Parathyroid adenoma (tissue), 2 donors: ENCODE results near the gene COPS6.

Source experiments
- H2AFZ ChIP-seq: fragments of 300-600 bp; sonication (generic); one replicate; pipeline ENCODE4 v1.7.0; 2017; ENCODE audit warnings: antibody characterized with exemption, mild to moderate bottlenecking
- H3K27ac ChIP-seq: fragments of 300-600 bp; sonication (generic); one replicate; pipeline ENCODE4 v1.7.0; 2017
- H3K27me3 ChIP-seq: fragments of 300-600 bp; sonication (generic); one replicate; pipeline ENCODE4 v1.7.0; 2017; ENCODE audit warnings: low read length; ENCODE audit not compliant: control insufficient read depth, insufficient read depth
- H3K36me3 ChIP-seq: fragments of 300-600 bp; sonication (generic); one replicate; pipeline ENCODE4 v1.7.0; 2017; ENCODE audit warnings: low read length; ENCODE audit not compliant: control insufficient read depth, insufficient read depth
- H3K4me1 ChIP-seq: fragments of 300-600 bp; sonication (generic); one replicate; pipeline ENCODE4 v1.7.0; 2017; ENCODE audit warnings: control low read depth
- H3K4me2 ChIP-seq: fragments of 300-600 bp; sonication (generic); one replicate; pipeline ENCODE4 v1.7.0; 2017; ENCODE audit warnings: low read length
- H3K4me3 ChIP-seq: fragments of 300-600 bp; sonication (generic); one replicate; pipeline ENCODE4 v1.7.0; 2017; ENCODE audit warnings: low read depth, low read length
- H3K79me2 ChIP-seq: fragments of 300-600 bp; sonication (generic); one replicate; pipeline ENCODE4 v1.7.0; 2017; ENCODE audit warnings: control low read depth
- H3K9ac ChIP-seq: fragments of 300-600 bp; sonication (generic); one replicate; pipeline ENCODE4 v1.7.0; 2017; ENCODE audit warnings: mild to moderate bottlenecking
- H3K9me3 ChIP-seq: fragments of 300-600 bp; sonication (generic); one replicate; pipeline ENCODE4 v1.7.0; 2017; ENCODE audit warnings: low read length; ENCODE audit not compliant: control insufficient read depth
- TF ChIP-seq, protein P1 (sequence below): fragments of 300-600 bp; sonication (generic); IDR thresholded peaks from one replicate; pipeline ENCODE4 v1.7.0; 2017; ENCODE audit warnings: antibody characterized with exemption, mild to moderate bottlenecking
- donor health status: primary hyperparathyroidism.

COPS6 gene

DNA sequence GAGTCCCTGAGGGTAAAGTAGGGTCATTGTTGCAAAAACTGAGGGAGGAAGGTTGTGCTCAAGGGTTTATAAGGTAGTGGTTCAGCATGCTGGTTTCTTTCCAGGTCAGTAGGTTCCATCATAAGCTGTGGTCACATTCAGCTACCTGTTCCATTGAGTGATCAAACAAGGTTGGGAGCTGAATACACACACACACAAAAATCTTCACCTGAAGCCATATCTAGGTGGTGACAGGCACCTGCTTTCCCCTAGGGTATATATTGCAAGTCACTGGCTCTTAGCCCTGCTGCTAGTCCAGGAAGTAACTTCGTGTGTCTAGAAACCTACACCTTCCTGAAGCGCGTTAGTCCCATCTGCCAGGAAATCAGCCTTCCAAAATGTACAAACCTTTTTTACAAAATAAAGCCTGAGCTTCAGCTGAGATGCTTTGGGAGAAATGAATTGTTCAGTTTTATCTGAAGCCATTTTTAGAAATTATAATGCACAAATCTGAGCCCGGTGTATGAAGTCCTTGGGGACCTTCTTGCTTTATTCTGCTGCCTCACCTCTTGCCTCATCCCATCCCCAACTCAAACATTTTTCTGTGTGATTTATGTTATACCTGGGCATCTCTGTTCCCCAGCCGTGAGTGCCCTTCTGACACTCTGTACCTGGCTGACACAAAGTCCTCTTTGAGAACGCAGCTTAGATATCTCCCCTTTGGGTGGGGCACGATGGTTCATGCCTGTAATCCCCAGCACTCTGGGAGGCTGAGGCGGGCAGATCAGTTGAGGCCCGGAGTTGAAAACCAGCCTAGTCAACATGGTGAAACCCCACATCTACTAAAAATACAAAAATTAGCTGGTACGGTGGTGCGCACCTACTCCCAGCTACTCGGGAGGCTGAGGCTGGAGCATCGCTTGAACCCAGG, 49.3 kb downstream of the COPS6 start:
- H3K9ac ChIP-seq = no peak overlapping the region

DNA sequence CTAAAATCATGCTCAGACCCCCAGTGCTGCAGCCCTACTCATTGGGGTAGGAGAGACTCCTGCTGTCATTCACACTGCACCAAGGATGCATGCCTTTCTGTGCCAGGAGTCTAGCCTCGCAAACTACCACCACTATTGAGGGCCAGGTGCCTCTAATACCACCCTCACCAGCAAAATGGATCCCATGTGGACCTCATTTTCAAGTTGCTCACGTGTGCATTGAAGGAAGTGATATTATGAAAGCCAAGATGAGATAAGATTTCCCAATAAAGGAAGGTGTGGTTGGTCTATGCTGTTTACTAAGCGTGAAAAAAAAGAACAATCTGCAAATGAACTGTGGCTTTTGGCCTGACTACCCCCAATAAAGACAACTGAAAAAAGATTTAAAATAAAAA, 52.8 kb downstream of the COPS6 start:
- no peak overlapping the region for H3K9ac ChIP-seq
- H3K9me3 ChIP-seq = no peaks in the 10 kb centered on the region
- no peak overlapping the region for H2AFZ ChIP-seq
- H3K27me3 ChIP-seq = no peaks in the 10 kb centered on the region
- no peaks in the 10 kb centered on the region for H3K36me3 ChIP-seq
- TF ChIP-seq, protein P1, sequence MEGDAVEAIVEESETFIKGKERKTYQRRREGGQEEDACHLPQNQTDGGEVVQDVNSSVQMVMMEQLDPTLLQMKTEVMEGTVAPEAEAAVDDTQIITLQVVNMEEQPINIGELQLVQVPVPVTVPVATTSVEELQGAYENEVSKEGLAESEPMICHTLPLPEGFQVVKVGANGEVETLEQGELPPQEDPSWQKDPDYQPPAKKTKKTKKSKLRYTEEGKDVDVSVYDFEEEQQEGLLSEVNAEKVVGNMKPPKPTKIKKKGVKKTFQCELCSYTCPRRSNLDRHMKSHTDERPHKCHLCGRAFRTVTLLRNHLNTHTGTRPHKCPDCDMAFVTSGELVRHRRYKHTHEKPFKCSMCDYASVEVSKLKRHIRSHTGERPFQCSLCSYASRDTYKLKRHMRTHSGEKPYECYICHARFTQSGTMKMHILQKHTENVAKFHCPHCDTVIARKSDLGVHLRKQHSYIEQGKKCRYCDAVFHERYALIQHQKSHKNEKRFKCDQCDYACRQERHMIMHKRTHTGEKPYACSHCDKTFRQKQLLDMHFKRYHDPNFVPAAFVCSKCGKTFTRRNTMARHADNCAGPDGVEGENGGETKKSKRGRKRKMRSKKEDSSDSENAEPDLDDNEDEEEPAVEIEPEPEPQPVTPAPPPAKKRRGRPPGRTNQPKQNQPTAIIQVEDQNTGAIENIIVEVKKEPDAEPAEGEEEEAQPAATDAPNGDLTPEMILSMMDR = no peak
- H3K4me2 ChIP-seq = no peak overlapping the region
- H3K79me2 ChIP-seq = no peaks in the 10 kb centered on the region
- H3K4me3 ChIP-seq = no peak overlapping the region
- no peak overlapping the region for H3K27ac ChIP-seq
- no peaks in the 10 kb centered on the region for H3K4me1 ChIP-seq

More for the DNA sequence above, 49.3 kb downstream of the COPS6 start:
- Histone ChIP-seq H3K36me3 (no peaks in the 10 kb centered on the region), H3K27ac (no peak overlapping the region), H2AFZ (no peak overlapping the region), H3K79me2 (no peaks in the 10 kb centered on the region), H3K4me1 (no peaks in the 10 kb centered on the region), H3K4me3 (no peak overlapping the region), H3K27me3 (no peaks in the 10 kb centered on the region), H3K9me3 (no peaks in the 10 kb centered on the region), H3K4me2 (no peak overlapping the region)
- TF ChIP-seq, protein P1 = no peak
